ENCODE measurements around the gene ADAMTS15.

The ADAMTS15 gene

DNA sequence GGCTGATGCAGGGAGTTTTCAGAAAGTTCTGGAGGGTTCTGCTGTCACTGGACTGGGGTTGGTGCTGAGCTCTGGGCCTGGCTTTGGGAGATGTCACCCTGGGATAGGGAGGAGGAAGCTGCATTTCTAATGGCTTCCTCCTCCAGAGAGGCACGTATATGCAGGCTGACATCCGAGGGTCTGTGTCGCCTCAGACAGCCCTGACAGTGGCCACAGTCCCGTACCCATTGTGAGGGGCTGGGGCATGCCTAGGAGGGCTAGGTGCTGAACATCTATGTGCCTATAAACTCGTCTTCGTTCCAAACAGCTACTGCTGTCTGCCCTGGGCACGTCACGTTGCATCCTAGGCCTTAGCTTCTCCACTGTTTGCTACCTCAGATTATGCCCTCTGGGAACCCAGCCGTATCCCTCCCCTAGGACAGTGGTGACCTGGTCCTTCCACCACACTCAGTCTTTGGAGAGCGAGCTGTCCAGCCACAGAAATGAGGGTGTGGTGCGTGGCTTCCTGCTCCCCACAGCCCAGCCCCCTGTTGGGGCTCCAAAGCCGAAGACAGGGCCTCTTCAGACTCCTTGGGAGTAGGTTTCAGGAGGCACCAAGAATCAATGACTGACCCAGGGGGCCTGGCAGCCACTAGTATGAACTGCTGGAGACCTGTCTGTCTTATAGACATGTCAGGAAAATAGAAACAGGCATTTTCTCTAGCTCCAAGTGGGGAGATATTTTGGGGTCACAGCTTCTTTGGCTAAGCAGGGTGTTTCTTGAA lies 26.4 kb downstream of the ADAMTS15 start:
- no peak for DNase-seq
- intact Hi-C loops (cut with DNase I; ENCODE audit: low total_unique reads), result no loop called here
- no peak overlapping the region for H3K4me3 ChIP-seq
- TF ChIP-seq, protein P1, sequence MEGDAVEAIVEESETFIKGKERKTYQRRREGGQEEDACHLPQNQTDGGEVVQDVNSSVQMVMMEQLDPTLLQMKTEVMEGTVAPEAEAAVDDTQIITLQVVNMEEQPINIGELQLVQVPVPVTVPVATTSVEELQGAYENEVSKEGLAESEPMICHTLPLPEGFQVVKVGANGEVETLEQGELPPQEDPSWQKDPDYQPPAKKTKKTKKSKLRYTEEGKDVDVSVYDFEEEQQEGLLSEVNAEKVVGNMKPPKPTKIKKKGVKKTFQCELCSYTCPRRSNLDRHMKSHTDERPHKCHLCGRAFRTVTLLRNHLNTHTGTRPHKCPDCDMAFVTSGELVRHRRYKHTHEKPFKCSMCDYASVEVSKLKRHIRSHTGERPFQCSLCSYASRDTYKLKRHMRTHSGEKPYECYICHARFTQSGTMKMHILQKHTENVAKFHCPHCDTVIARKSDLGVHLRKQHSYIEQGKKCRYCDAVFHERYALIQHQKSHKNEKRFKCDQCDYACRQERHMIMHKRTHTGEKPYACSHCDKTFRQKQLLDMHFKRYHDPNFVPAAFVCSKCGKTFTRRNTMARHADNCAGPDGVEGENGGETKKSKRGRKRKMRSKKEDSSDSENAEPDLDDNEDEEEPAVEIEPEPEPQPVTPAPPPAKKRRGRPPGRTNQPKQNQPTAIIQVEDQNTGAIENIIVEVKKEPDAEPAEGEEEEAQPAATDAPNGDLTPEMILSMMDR (IDR thresholded peaks at IDR 0.05), result no peak
- H3K36me3 ChIP-seq, result peaks cover 39 to 49% (median 39%) of the 10 kb centered on the region in 3 donors
- no peaks in the 10 kb centered on the region for H3K27me3 ChIP-seq
- no peaks in the 10 kb centered on the region for H3K9me3 ChIP-seq
- H3K27ac ChIP-seq, result peak overlapping the region; percentile 73 to 81
- H3K4me1 ChIP-seq, result peaks cover 0 to 50% (median 31%) of the 10 kb centered on the region in 4 donors

DNA sequence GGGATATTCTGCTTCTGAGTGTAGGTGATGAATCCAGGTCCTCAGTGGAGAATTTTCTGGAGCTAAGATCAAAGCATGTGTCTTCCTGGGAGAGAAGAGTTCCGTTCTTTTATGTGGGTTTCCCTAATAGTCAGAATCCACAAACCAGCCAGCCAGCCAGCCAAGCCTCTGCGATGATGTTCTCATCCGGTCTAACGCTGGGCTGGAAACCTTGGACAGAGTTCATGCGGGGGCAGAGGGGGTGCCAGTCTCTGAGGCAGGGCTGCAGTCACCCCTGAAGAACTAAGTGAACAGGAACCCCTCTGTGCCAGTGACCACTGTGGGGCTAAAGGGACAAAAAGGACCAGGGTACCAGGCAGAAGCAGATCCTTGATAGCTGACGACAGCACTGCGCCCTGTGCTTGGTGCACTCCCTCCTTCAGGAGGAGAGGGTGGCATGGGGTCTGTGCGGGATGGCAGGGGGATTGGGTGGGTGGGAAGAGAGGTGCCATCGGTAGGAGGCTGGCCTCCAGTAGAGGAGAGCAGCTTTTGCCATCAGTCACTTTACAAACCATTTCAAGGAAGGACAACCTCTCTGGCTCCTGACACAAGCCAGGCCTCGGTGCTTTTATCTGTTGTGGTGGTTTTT lies 27.1 kb downstream of the ADAMTS15 start:
- intact Hi-C loops (cut with DNase I; ENCODE audit: low total_unique reads), result no loop called here
- Histone ChIP-seq H3K27me3 (no peaks in the 10 kb centered on the region), H3K27ac (peak overlapping the region; percentile 73 to 81), H3K4me3 (no peak overlapping the region), H3K9me3 (no peaks in the 10 kb centered on the region), H3K36me3 (peaks cover 34 to 45% (median 38%) of the 10 kb centered on the region in 3 donors), H3K4me1 (peaks cover 0 to 57% (median 35%) of the 10 kb centered on the region in 4 donors)
- TF ChIP-seq, protein P1 (IDR thresholded peaks at IDR 0.05), result no peak
- DNase-seq, result peak in 1 of 2 donors; percentile 64

DNA sequence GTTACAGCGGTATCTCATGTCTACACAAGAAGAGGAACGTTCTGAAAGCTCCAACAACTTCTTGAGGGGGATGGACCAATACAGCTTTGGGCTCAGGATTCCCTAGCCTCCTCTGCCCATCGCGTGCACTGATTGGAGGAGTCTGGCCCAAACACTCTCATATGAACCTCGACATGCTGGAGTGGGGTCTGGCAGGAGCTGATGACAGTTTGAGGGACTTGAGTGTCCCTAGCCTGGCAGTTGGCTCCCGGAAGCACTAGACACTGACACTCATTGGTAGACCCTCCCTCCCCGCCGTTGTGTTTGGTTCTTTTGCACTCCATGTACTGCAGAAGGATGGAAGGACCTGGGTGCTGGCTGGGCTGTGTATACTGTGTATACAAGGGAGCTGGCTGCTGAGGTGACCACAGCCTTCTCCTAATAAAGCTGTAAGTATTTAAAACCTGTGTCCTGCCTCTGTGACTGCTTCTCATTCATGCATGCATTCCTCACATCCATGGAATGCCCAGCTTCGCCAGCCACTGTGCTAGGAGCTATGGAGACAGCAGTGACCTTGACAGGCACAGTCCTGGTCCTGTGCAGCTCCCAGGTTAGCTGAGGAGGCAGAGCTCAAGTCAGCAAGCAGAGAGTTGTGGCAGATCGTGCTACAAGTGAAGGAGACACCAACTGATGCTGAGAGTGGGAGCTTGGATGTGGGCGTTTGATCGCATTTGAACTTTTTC lies 27.9 kb downstream of the ADAMTS15 start:
- H3K9me3 ChIP-seq, result no peaks in the 10 kb centered on the region
- DNase-seq, result peak in 1 of 2 donors; percentile 64
- H3K4me1 ChIP-seq, result peaks cover 0 to 65% (median 36%) of the 10 kb centered on the region in 4 donors
- no peaks in the 10 kb centered on the region for H3K27me3 ChIP-seq
- H3K36me3 ChIP-seq, result peaks cover 26 to 37% (median 30%) of the 10 kb centered on the region in 3 donors
- H3K27ac ChIP-seq, result peak overlapping the region; percentile 73 to 81
- intact Hi-C loops (cut with DNase I; ENCODE audit: low total_unique reads), result no loop called here
- H3K4me3 ChIP-seq, result no peak overlapping the region
- TF ChIP-seq, protein P1 (IDR thresholded peaks at IDR 0.05), result no peak

DNA sequence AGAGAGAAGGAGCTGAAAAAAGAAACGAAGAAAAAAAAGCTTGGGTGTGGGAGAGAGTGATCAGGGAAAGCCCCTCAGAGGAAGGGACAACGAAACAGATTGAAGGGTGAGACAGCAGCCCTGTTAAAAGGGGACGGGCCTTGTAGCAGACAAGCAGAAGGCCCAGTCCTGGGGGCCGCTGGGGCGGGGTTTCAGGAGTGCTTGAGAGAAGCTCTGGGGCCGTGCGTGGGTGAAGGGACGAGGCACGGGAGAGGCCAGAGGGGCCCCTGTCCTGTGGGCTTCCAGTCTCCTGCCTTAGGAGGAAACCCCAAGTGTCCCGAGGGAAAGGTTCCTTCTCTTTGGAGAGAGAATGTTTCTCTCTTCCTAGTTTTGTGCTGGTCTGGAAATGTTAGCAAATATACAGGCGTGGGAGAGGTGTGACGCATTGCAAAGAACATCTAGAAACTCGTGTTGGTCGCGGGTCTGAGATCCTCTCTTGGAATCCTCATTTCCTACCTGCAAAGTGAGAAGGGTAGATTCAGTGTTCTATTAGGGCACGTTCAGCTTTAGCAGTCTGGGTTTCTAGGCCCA lies 28.6 kb downstream of the ADAMTS15 start:
- no peaks in the 10 kb centered on the region for H3K9me3 ChIP-seq
- H3K27ac ChIP-seq, result peak overlapping the region; percentile 73 to 81
- no peaks in the 10 kb centered on the region for H3K27me3 ChIP-seq
- intact Hi-C loops (cut with DNase I; ENCODE audit: low total_unique reads), result no loop called here
- peaks cover 0 to 65% (median 36%) of the 10 kb centered on the region in 4 donors for H3K4me1 ChIP-seq
- TF ChIP-seq, protein P1 (IDR thresholded peaks at IDR 0.05), result no peak
- no peak overlapping the region for H3K4me3 ChIP-seq
- H3K36me3 ChIP-seq, result peaks cover 22 to 31% (median 24%) of the 10 kb centered on the region in 3 donors
- peak in 1 of 2 donors; percentile 64 for DNase-seq

GRCh38 chr11:130477586-130478203 lies 29.2 kb downstream of the ADAMTS15 start:
- H3K4me3 ChIP-seq, result no peak overlapping the region
- no peak for DNase-seq
- TF ChIP-seq, protein P1 (IDR thresholded peaks at IDR 0.05), result no peak
- peaks cover 17 to 24% (median 17%) of the 10 kb centered on the region in 3 donors for H3K36me3 ChIP-seq
- intact Hi-C loops (cut with DNase I; ENCODE audit: low total_unique reads), result no loop called here
- no peaks in the 10 kb centered on the region for H3K9me3 ChIP-seq
- peaks cover 0 to 65% (median 36%) of the 10 kb centered on the region in 4 donors for H3K4me1 ChIP-seq
- H3K27me3 ChIP-seq, result no peaks in the 10 kb centered on the region
- peak overlapping the region; percentile 73 to 81 for H3K27ac ChIP-seq

Measured in tibial artery (tissue), 4 donors.